Endothelial cell of umbilical vein (primary cell): Measurements from ENCODE around the gene PRDM10. TPM values are rescaled to one million over a fixed set of nuclear protein-coding genes. Genes with fewer than 3 reads are reported as not detected.

ENCODE experiments used
- BruUV-seq: library from RNA; stranded (reverse); fragments of 400-500 nt; replicated peaks from 2 replicates; lab custom pipeline; 2021; lab: Mats Ljungman, UMichigan
- CTCF ChIA-PET: fragments of 300-600, 350-600 bp; sonication (Branson Sonifier 250); formaldehyde crosslinking; loops from one replicate; lab custom pipeline; 2021; ENCODE audit warnings: antibody characterized with exemption, inconsistent platforms; lab: Charles Lee
- POLR2A ChIA-PET: fragments of 300-600, 350-600 bp; sonication (Branson Sonifier 250); formaldehyde crosslinking; loops from one replicate; lab custom pipeline; 2021; ENCODE audit warnings: antibody characterized with exemption, inconsistent platforms; lab: Charles Lee
- DNase-seq: peaks from one replicate; pipeline ENCODE4 v3.0.0-alpha.2; 2011; ENCODE audit warnings: low read depth, low spot score
- FAIRE-seq: peaks from 2 replicates; lab custom pipeline; 2011; peaks lifted over from hg19 to GRCh38; lab: Jason Lieb, UNC
- H2AFZ ChIP-seq: 2 replicates; pipeline ENCODE4 v1.6.0; 2012; ENCODE audit warnings: low read depth, low read length, control low read depth, inconsistent platforms
- H3K27ac ChIP-seq: 2 replicates; pipeline ENCODE4 v1.5.1; 2011; ENCODE audit warnings: low read depth, mild to moderate bottlenecking, control low read depth, low read length, moderate library complexity; ENCODE audit not compliant: insufficient read depth
- H3K27me3 ChIP-seq, 2 experiments: 2 replicates each; pipeline versions ENCODE4 v1.6.0 to v1.6.1; 2011; ENCODE audit warnings: low read length in 2 of 2, mixed read lengths in 1 of 2; ENCODE audit not compliant: control insufficient read depth in 2 of 2, insufficient read depth in 2 of 2
- H3K36me3 ChIP-seq, 2 experiments: 2 replicates in 1 of 2; 3 replicates in 1 of 2; pipeline ENCODE4 v1.5.1; 2011; ENCODE audit warnings: low read length in 2 of 2, mild to moderate bottlenecking in 1 of 2, moderate library complexity in 1 of 2; ENCODE audit not compliant: control insufficient read depth in 2 of 2, insufficient read depth in 2 of 2; ENCODE audit errors: extremely low read depth in 1 of 2
- H3K4me1 ChIP-seq: 3 replicates; pipeline ENCODE4 v1.5.1; 2011; ENCODE audit warnings: mild to moderate bottlenecking, low read length; ENCODE audit not compliant: control insufficient read depth, insufficient read depth; ENCODE audit errors: extremely low read depth
- H3K4me2 ChIP-seq: 2 replicates; pipeline ENCODE4 v1.6.1; 2011; ENCODE audit warnings: low read length, control low read depth, mixed read lengths; ENCODE audit not compliant: insufficient read depth
- H3K4me3 ChIP-seq, 3 experiments: fragments of 200-600 bp in 1 of 3; sonication (generic), shearing (Covaris generic) in 1 of 3; replicated peaks in 1 of 3; 2 replicates each; pipeline ENCODE4 v1.5.1; 2011 to 2016; ENCODE audit warnings: control low read depth in 3 of 3, low read length in 3 of 3, mild to moderate bottlenecking in 2 of 3, inconsistent platforms in 1 of 3, low read depth in 1 of 3, moderate library complexity in 1 of 3; ENCODE audit not compliant: insufficient read depth in 1 of 3
- H3K79me2 ChIP-seq: 2 replicates; pipeline ENCODE4 v1.6.0; 2012; ENCODE audit warnings: low read length, inconsistent platforms; ENCODE audit not compliant: control insufficient read depth, insufficient read depth
- H3K9ac ChIP-seq: replicated peaks from 2 replicates; pipeline ENCODE3; 2011; ENCODE audit warnings: low read length, control low read depth; ENCODE audit not compliant: insufficient read depth; ENCODE audit errors: extremely low read depth
- H3K9me1 ChIP-seq: replicated peaks from 3 replicates; pipeline ENCODE4 v1.6.0; 2011; ENCODE audit warnings: mild to moderate bottlenecking, low read length; ENCODE audit not compliant: control insufficient read depth, insufficient read depth; ENCODE audit errors: extremely low read depth
- H3K9me3 ChIP-seq: replicated peaks from 2 replicates; pipeline ENCODE4 v1.5.1; 2012; ENCODE audit warnings: low read length, inconsistent platforms; ENCODE audit not compliant: control insufficient read depth, insufficient read depth
- H4K20me1 ChIP-seq: replicated peaks from 2 replicates; pipeline ENCODE3; 2011; ENCODE audit warnings: mild to moderate bottlenecking, low read length; ENCODE audit not compliant: control insufficient read depth, insufficient read depth; ENCODE audit errors: extremely low read depth
- CTCF ChIP-seq, 2 donors: IDR thresholded peaks; 1 replicate in 1 of 2; 2 replicates in 1 of 2; pipeline ENCODE4 v1.5.1; 2011; ENCODE audit warnings: low read length in 2 of 2, mild to moderate bottlenecking in 2 of 2, moderate library complexity in 2 of 2, control low read depth in 1 of 2, inconsistent platforms in 1 of 2, low read depth in 1 of 2; ENCODE audit not compliant: insufficient read depth in 1 of 2; ENCODE audit errors: extremely low read depth in 1 of 2
- FOS ChIP-seq: IDR thresholded peaks from 2 replicates; pipeline ENCODE4 v1.6.1; 2011; ENCODE audit warnings: mild to moderate bottlenecking, low read length, moderate library complexity, borderline replicate concordance; ENCODE audit not compliant: insufficient read depth
- GATA2 ChIP-seq: IDR thresholded peaks from 2 replicates; pipeline ENCODE4 v1.7.0; 2011; ENCODE audit warnings: low read depth, mild to moderate bottlenecking, moderate library complexity, mixed read lengths, low read length; ENCODE audit not compliant: insufficient read length, insufficient read depth
- JUN ChIP-seq: IDR thresholded peaks from 2 replicates; pipeline ENCODE4 v1.6.1; 2011; ENCODE audit warnings: borderline replicate concordance, low read depth; ENCODE audit not compliant: insufficient read length, insufficient read depth
- MAX ChIP-seq: IDR thresholded peaks from 2 replicates; pipeline ENCODE4 v1.6.1; 2011; ENCODE audit not compliant: insufficient read depth, insufficient read length
- dilution Hi-C: fragments of 300-500 bp; cut with MboI; formaldehyde crosslinking; loops from one replicate; pipeline ENCODE4 v1.15.0; 2019; ENCODE audit warnings: low sequenced_read_pairs; ENCODE audit not compliant: extremely low pct_ligation_motif_present
- intact Hi-C: fragments of 100-400 bp; cut with micrococcal nuclease; formaldehyde crosslinking; loops from one replicate; pipeline ENCODE4 v1.10.0; 2022
- polyA plus RNA-seq, 4 experiments: library from polyadenylated mRNA; depleted of rRNA in 3 of 4; stranded (reverse) in 3 of 4; unstranded in 1 of 4; fragments of >200 nt; gene quantifications; 2 replicates each; pipeline versions ENCODE4 v1.2.1 to v1.2.3, GENCODE V29; 2011 to 2012; ENCODE audit warnings: missing spikeins in 1 of 4
- total RNA-seq: library from RNA; stranded (reverse); gene quantifications from 2 replicates; pipeline ENCODE4 v1.2.3, GENCODE V29; 2021

PRDM10 gene
- total and polyA plus RNA-seq, 2 donors (not counting 3 experiments of a cell fraction or from before 2014, with no cell fraction given): 9.6 to 13.0 TPM

- DNase-seq (no peak), FAIRE-seq (no peak)
- dilution Hi-C loops: no loop called here
- Histone ChIP-seq H3K27ac (no peak overlapping the region), H2AFZ (no peak overlapping the region), H3K4me1 (no peaks in the 10 kb centered on the region), H3K27me3 (no peaks in the 10 kb centered on the region), H4K20me1 (no peaks in the 10 kb centered on the region), H3K36me3 (peaks cover 3 to 5% of the 10 kb centered on the region in 2 experiments), H3K4me2 (no peak overlapping the region), H3K9me3 (no peaks in the 10 kb centered on the region), H3K9me1 (no peaks in the 10 kb centered on the region), H3K79me2 (no peaks in the 10 kb centered on the region), H3K4me3 (no peak overlapping the region), H3K9ac (no peak overlapping the region)
- no peak for TF ChIP-seq MAX
- TF ChIP-seq JUN: no peak
- no peak for TF ChIP-seq CTCF (IDR thresholded peaks at IDR 0.05; ENCODE audit: extremely low read depth in 1 of 2, insufficient read depth in 1 of 2, low read depth in 1 of 2, low read length in 2 of 2)
- TF ChIP-seq FOS: no peak
- no peak for TF ChIP-seq GATA2
- POLR2A ChIA-PET: interaction anchor here (1.3 kb wide), 1 partner anchor 210 kb away, joined by 3 read pairs; no protein-coding TSS in a partner anchor
- CTCF ChIA-PET: interaction anchor here (0.6 to 12.9 kb wide), 26 partner anchors 12 to 290 kb away, joined by 3 to 399 read pairs (median 5); partner anchors contain the start of genes APLP2, NFRKB and PRDM10
- intact Hi-C loops: loop anchor here (1.0 kb wide), 4 partner anchors 80 to 224 kb away; partner anchors contain the start of genes APLP2 and PRDM10
- no TSS peak for BruUV-seq
Observed at GRCh38 chr11:129922674-129923073, 80.0 kb downstream of the PRDM10 start.
